CD8-positive, alpha-beta memory T cell (primary cell): Measurements from ENCODE around the gene VAV3. TPM values are rescaled to one million over a fixed set of nuclear protein-coding genes. Genes with fewer than 3 reads are reported as not detected.
A peak's percentile ranks its signal among the peaks of the same experiment; 100 is the strongest.

Experiments used
- CTCF ChIA-PET: fragments of 350-600 bp; sonication (Branson Sonifier 250); formaldehyde crosslinking; loops from one replicate; lab custom pipeline; 2021; ENCODE audit warnings: antibody characterized with exemption; lab: Charles Lee
- POLR2A ChIA-PET: fragments of 350-600 bp; sonication (Branson Sonifier 250); formaldehyde crosslinking; loops from one replicate; lab custom pipeline; 2021; ENCODE audit warnings: antibody characterized with exemption; lab: Charles Lee
- DNase-seq, 5 donors: peaks; one replicate each; pipeline versions ENCODE4 v3.0.0 to v3.0.0-alpha.2; 2020 to 2022; ENCODE audit warnings: mixed read lengths in 1 of 5
- H3K27ac ChIP-seq: one replicate; pipeline ENCODE4 v1.7.0; 2013; ENCODE audit warnings: low read depth, mild to moderate bottlenecking, low read length, moderate library complexity
- H3K27me3 ChIP-seq: 2 replicates; pipeline ENCODE4 v1.7.0; 2013; ENCODE audit warnings: low read length, mild to moderate bottlenecking; ENCODE audit not compliant: insufficient read depth, poor library complexity, severe bottlenecking
- H3K36me3 ChIP-seq: 2 replicates; pipeline ENCODE4 v1.7.0; 2013; ENCODE audit warnings: mild to moderate bottlenecking, low read length, moderate library complexity; ENCODE audit not compliant: insufficient read depth
- H3K4me1 ChIP-seq: 2 replicates; pipeline ENCODE4 v1.7.0; 2013; ENCODE audit warnings: mild to moderate bottlenecking, low read length, moderate library complexity; ENCODE audit not compliant: insufficient read depth
- H3K4me3 ChIP-seq: 2 replicates; pipeline ENCODE4 v1.7.0; 2013; ENCODE audit warnings: mild to moderate bottlenecking, low read length
- H3K9me3 ChIP-seq: 2 replicates; pipeline ENCODE4 v1.7.0; 2013; ENCODE audit warnings: mild to moderate bottlenecking, low read length
- H3K27ac Mint-ChIP-seq, 8 donors: one replicate each; pipeline ENCODE4 v1.8.0; 2020 to 2021; ENCODE audit warnings: mixed read lengths in 8 of 8, mild to moderate bottlenecking in 6 of 8, inconsistent platforms in 3 of 8, moderate library complexity in 3 of 8
- H3K27me3 Mint-ChIP-seq, 2 donors: one replicate each; pipeline ENCODE4 v1.8.0; 2020 to 2021; ENCODE audit warnings: mixed read lengths in 2 of 2, mild to moderate bottlenecking in 1 of 2, moderate library complexity in 1 of 2
- H3K36me3 Mint-ChIP-seq, 3 donors: one replicate each; pipeline ENCODE4 v1.8.0; 2020 to 2021; ENCODE audit warnings: mixed read lengths in 3 of 3, inconsistent platforms in 1 of 3, mild to moderate bottlenecking in 1 of 3
- H3K4me1 Mint-ChIP-seq, 3 donors: one replicate each; pipeline ENCODE4 v1.8.0; 2020 to 2021; ENCODE audit warnings: mixed read lengths in 3 of 3, inconsistent platforms in 1 of 3, mild to moderate bottlenecking in 1 of 3
- H3K4me3 Mint-ChIP-seq, 7 donors: one replicate each; pipeline ENCODE4 v1.8.0; 2020 to 2021; ENCODE audit warnings: mixed read lengths in 7 of 7, mild to moderate bottlenecking in 6 of 7, moderate library complexity in 4 of 7, inconsistent platforms in 2 of 7
- H3K9me3 Mint-ChIP-seq, 5 donors: one replicate each; pipeline ENCODE4 v1.8.0; 2020 to 2022; ENCODE audit warnings: mixed read lengths in 5 of 5, mild to moderate bottlenecking in 3 of 5, moderate library complexity in 2 of 5, inconsistent platforms in 1 of 5
- polyA plus RNA-seq: library from polyadenylated mRNA; unstranded; fragments of 300-500 nt; fragmentation: Illumina TruSeq; gene quantifications from one replicate; pipeline ENCODE4 v1.2.3, GENCODE V29; 2021
- total RNA-seq, 2 experiments: library from RNA; stranded (reverse); gene quantifications; one replicate each; pipeline ENCODE4 v1.2.3, GENCODE V29; 2021

VAV3 gene
- total and polyA plus RNA-seq, 3 experiments from 2014 or later = 4.4 to 13.7 (median 4.7) TPM

- ChIA-PET POLR2A (no interaction called here), CTCF (no interaction called here)
- Mint-ChIP-seq H3K27me3 (peaks cover 3% of the 10 kb centered on the region in 2 donors), H3K27ac (peak overlapping the region in 1 of 8 donors; percentile 42), H3K36me3 (peaks cover 0 to 14% (median 0%) of the 10 kb centered on the region in 3 donors), H3K4me3 (peak overlapping the region in 6 of 7 donors; percentile 23 to 96 (median 62)), H3K4me1 (peaks cover 27 to 35% (median 31%) of the 10 kb centered on the region in 3 donors), H3K9me3 (no peaks in the 10 kb centered on the region)
- no peaks in the 10 kb centered on the region for H3K9me3 ChIP-seq
- H3K4me1 ChIP-seq = peaks cover 17% of the 10 kb centered on the region
- no peak overlapping the region for H3K4me3 ChIP-seq
- no peaks in the 10 kb centered on the region for H3K36me3 ChIP-seq
- no peak for DNase-seq
- H3K27ac ChIP-seq = no peak overlapping the region
- H3K27me3 ChIP-seq = no peaks in the 10 kb centered on the region
Measured at GRCh38 chr1:107966550-107966949, 1.6 kb upstream of the VAV3 start.

DNA sequence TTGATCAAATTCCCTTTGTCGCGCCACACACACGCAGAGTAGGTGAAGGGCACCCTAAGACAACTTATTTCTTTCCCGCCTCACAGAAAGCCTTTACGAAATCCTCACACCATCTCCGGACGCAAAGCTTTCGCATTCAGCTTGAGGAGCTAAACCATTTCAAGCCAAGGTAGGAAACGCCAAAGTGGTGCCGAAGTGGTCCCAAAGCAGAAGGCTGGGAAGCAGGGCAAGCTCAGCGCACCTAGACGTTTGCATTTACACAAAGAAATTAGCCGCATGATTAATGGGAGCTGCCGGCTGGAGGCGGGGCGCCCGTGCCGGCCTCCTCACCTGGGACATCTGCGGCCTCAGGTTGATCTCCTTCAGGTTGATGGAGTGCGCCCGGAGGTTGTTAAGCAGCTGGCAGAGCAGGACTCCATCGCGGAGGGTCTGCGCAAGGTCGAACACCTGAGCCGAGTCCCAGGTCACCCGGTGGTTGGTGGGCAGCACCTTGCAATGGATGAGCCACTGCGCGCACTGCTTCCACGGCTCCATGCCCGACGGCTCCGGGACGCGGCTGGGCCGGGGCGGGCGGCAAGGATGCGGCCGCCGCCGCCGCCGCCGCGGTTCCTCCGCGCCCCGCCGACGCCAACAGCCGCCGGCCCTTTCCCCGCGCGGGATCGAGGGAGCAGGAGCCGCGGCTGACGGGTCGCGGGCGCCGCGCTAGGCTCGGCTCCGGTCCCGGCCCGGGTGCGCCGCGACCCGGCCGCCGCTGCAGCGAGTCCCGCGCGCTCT is 457 bp downstream of the VAV3 start:
- peak overlapping the region; percentile 88 for H3K4me3 ChIP-seq
- ChIA-PET POLR2A (interaction anchor here (0.7 to 1.5 kb wide), 4 partner anchors 78 to 182 kb away, joined by 3 to 4 read pairs (median 3); no protein-coding TSS in a partner anchor), CTCF (interaction anchor here (0.6 to 2.4 kb wide), 12 partner anchors 10 to 182 kb away, joined by 3 to 16 read pairs (median 3); no protein-coding TSS in a partner anchor)
- Mint-ChIP-seq H3K4me3 (peak overlapping the region; percentile 90 to 100 (median 98)), H3K27me3 (peaks cover 3% of the 10 kb centered on the region in 2 donors), H3K9me3 (no peaks in the 10 kb centered on the region), H3K27ac (peak overlapping the region; percentile 90 to 98 (median 96)), H3K36me3 (peaks cover 0 to 14% (median 2%) of the 10 kb centered on the region in 3 donors), H3K4me1 (peaks cover 35 to 42% (median 41%) of the 10 kb centered on the region in 3 donors)
- no peaks in the 10 kb centered on the region for H3K27me3 ChIP-seq
- H3K27ac ChIP-seq = peak overlapping the region; percentile 78
- H3K4me1 ChIP-seq = peaks cover 17% of the 10 kb centered on the region
- no peaks in the 10 kb centered on the region for H3K9me3 ChIP-seq
- no peaks in the 10 kb centered on the region for H3K36me3 ChIP-seq
- DNase-seq = peak; percentile 7 to 46 (median 31)

GRCh38 chr1:107963601-107964335 is 1.2 kb downstream of the VAV3 start:
- H3K27me3 ChIP-seq = no peaks in the 10 kb centered on the region
- Mint-ChIP-seq H3K9me3 (no peaks in the 10 kb centered on the region), H3K4me1 (peaks cover 37 to 46% (median 43%) of the 10 kb centered on the region in 3 donors), H3K27me3 (peaks cover 3% of the 10 kb centered on the region in 2 donors), H3K4me3 (peak overlapping the region; percentile 90 to 100 (median 98)), H3K36me3 (peaks cover 0 to 14% (median 2%) of the 10 kb centered on the region in 3 donors), H3K27ac (peak overlapping the region; percentile 90 to 98 (median 96))
- CTCF ChIA-PET = interaction anchor here (0.6 to 2.4 kb wide), 10 partner anchors 9 to 181 kb away, joined by 3 to 16 read pairs (median 3); no protein-coding TSS in a partner anchor
- H3K4me3 ChIP-seq = peak overlapping the region; percentile 88
- H3K4me1 ChIP-seq = peaks cover 17% of the 10 kb centered on the region
- POLR2A ChIA-PET = interaction anchor here (0.7 to 1.5 kb wide), 5 partner anchors 27 to 182 kb away, joined by 3 to 4 read pairs (median 3); no protein-coding TSS in a partner anchor
- H3K9me3 ChIP-seq = no peaks in the 10 kb centered on the region
- H3K27ac ChIP-seq = peak overlapping the region; percentile 78
- no peaks in the 10 kb centered on the region for H3K36me3 ChIP-seq
- peak; percentile 3 to 67 (median 59) for DNase-seq

GRCh38 chr1:107963008-107963407 is 2.0 kb downstream of the VAV3 start:
- H3K4me1 ChIP-seq = peaks cover 17% of the 10 kb centered on the region
- DNase-seq = no peak
- no peaks in the 10 kb centered on the region for H3K9me3 ChIP-seq
- peak overlapping the region; percentile 90 to 100 (median 98) for H3K4me3 Mint-ChIP-seq
- peak overlapping the region; percentile 90 to 98 (median 96) for H3K27ac Mint-ChIP-seq
- H3K27ac ChIP-seq = peak overlapping the region; percentile 78
- no peaks in the 10 kb centered on the region for H3K36me3 ChIP-seq
- peak overlapping the region; percentile 88 for H3K4me3 ChIP-seq
- no peaks in the 10 kb centered on the region for H3K27me3 ChIP-seq
- ChIA-PET POLR2A (interaction anchor here (0.9 kb wide), 1 partner anchor 26 kb away, joined by 3 read pairs; no protein-coding TSS in a partner anchor), CTCF (interaction anchor here (2.4 kb wide), 1 partner anchor 181 kb away, joined by 16 read pairs; no protein-coding TSS in a partner anchor)
- no peaks in the 10 kb centered on the region for H3K9me3 Mint-ChIP-seq
- peaks cover 37 to 46% (median 43%) of the 10 kb centered on the region in 3 donors for H3K4me1 Mint-ChIP-seq
- H3K36me3 Mint-ChIP-seq = peaks cover 0 to 14% (median 2%) of the 10 kb centered on the region in 3 donors
- H3K27me3 Mint-ChIP-seq = peaks cover 3% of the 10 kb centered on the region in 2 donors

DNA sequence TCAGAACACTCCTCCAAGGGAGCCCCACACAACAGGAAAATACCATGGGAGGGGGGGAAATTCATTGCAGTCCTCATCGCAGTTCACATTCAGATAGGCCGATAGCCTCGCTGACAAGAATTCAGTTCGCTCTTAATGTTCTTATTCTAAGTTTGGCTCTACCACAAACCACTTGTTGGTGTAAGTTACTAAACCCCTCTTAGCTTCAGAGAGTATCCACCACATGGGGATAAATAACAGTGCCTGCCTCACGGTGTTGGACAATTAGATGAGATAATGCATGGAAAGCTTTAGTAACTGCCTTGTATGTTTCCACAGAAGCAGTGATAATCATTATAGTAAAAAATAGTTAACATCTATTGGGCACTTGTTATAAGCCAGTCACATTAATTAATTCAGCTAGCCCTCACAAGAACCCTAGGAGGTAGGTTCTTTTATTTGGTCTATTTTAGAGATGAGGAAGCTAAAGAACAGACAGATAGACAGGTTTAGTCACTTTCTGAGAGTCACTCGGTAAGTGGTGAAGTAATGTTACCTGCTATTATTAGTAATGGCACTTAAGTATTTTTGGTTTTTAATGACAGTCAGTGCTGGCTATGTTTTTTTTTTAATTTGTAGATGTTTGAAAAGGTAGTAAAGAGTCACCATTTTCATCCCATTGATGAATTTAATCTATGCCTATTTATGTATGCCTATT is 10.1 kb downstream of the VAV3 start:
- Mint-ChIP-seq H3K36me3 (no peaks in the 10 kb centered on the region), H3K27ac (peak overlapping the region in 2 of 8 donors; percentile 39 to 59), H3K27me3 (no peaks in the 10 kb centered on the region), H3K4me3 (peak overlapping the region in 2 of 7 donors; percentile 15 to 37), H3K4me1 (peaks cover 45 to 50% (median 46%) of the 10 kb centered on the region in 3 donors), H3K9me3 (no peaks in the 10 kb centered on the region)
- Histone ChIP-seq H3K4me3 (no peak overlapping the region), H3K27me3 (no peaks in the 10 kb centered on the region), H3K27ac (no peak overlapping the region), H3K4me1 (peaks cover 21% of the 10 kb centered on the region), H3K36me3 (no peaks in the 10 kb centered on the region), H3K9me3 (no peaks in the 10 kb centered on the region)
- ChIA-PET CTCF (interaction anchor here (0.7 kb wide), 1 partner anchor 9 kb away, joined by 3 read pairs; no protein-coding TSS in a partner anchor), POLR2A (no interaction called here)
- DNase-seq = no peak

GRCh38 chr1:107954126-107954525 is 10.9 kb downstream of the VAV3 start:
- Histone ChIP-seq H3K4me1 (peaks cover 24% of the 10 kb centered on the region), H3K4me3 (no peak overlapping the region), H3K27me3 (no peaks in the 10 kb centered on the region), H3K27ac (no peak overlapping the region), H3K9me3 (no peaks in the 10 kb centered on the region), H3K36me3 (no peaks in the 10 kb centered on the region)
- Mint-ChIP-seq H3K27ac (peak overlapping the region in 4 of 8 donors; percentile 39 to 76 (median 52)), H3K4me1 (peaks cover 44 to 52% (median 50%) of the 10 kb centered on the region in 3 donors), H3K36me3 (no peaks in the 10 kb centered on the region), H3K27me3 (no peaks in the 10 kb centered on the region), H3K9me3 (no peaks in the 10 kb centered on the region), H3K4me3 (peak overlapping the region in 3 of 7 donors; percentile 15 to 57 (median 37))
- POLR2A ChIA-PET = no interaction called here
- CTCF ChIA-PET = no interaction called here
- DNase-seq = no peak

DNA sequence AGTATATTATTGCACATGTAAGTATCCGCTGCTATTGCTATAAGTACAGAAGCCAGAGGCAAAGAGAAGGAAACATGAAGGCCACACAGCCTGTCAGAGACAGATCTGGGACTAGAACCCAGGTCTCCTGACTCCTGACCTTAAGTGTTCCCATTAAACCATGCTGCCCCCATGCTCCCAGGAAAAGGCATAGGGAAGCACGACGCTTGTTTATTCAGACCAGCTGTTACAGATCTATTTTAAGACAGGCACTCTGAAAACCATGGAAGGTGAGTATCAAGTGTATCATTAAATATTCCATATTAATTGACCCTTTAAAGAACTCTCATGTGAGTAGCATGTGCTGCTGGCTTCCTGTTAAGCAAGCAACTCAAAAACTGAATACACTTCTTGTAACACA is 11.4 kb downstream of the VAV3 start:
- H3K4me1 ChIP-seq = peaks cover 24% of the 10 kb centered on the region
- Mint-ChIP-seq H3K4me1 (peaks cover 46 to 52% (median 50%) of the 10 kb centered on the region in 3 donors), H3K9me3 (no peaks in the 10 kb centered on the region), H3K4me3 (no peak overlapping the region), H3K27me3 (no peaks in the 10 kb centered on the region), H3K36me3 (no peaks in the 10 kb centered on the region), H3K27ac (peak overlapping the region in 3 of 8 donors; percentile 5 to 39 (median 16))
- H3K36me3 ChIP-seq = no peaks in the 10 kb centered on the region
- ChIA-PET POLR2A (no interaction called here), CTCF (no interaction called here)
- DNase-seq = no peak
- H3K27me3 ChIP-seq = no peaks in the 10 kb centered on the region
- no peaks in the 10 kb centered on the region for H3K9me3 ChIP-seq
- no peak overlapping the region for H3K4me3 ChIP-seq
- no peak overlapping the region for H3K27ac ChIP-seq
